ENCODE results near the gene MBOAT2. TPM values are rescaled to one million over a fixed set of nuclear protein-coding genes. Genes with fewer than 3 reads are reported as not detected.

Gene MBOAT2
- total RNA-seq, 6 donors from 2014 or later, result 18.8 to 39.2 (median 24.1) TPM

DNA sequence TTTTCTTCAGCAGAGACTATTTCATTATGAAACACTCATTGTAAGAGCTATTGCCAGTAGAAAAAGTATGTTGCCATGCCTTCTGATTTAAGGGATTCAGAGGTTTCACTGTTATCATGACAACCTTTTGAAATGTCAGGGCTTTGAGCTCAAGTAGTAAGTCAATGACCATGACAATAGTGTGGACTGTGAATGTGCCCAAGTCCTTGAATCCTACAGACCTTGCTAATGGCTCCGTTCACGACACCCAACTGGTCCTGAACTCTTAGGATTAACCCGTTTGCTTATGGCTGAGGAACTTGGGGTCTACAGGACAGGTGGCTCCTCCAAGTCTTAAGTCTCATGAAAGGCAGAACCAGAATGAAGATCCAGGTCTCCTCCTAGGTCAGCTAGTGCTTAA lies 148.5 kb downstream of the MBOAT2 start:
- whole genome bisulfite sequencing, 2 donors, result 93% methylated on average over 3 of the region's 3 CpGs
- Histone ChIP-seq H3K4me3 (no peak overlapping the region), H3K27ac (no peak overlapping the region), H3K9me3 (no peaks in the 10 kb centered on the region), H3K27me3 (no peaks in the 10 kb centered on the region), H3K4me1 (no peaks in the 10 kb centered on the region), H3K36me3 (peaks cover 0 to 11% (median 0%) of the 10 kb centered on the region in 4 donors)
- no peak for TF ChIP-seq EP300 (IDR thresholded peaks at IDR 0.05)
- TF ChIP-seq POLR2A (IDR thresholded peaks at IDR 0.05), result no peak
- TF ChIP-seq, protein P1, sequence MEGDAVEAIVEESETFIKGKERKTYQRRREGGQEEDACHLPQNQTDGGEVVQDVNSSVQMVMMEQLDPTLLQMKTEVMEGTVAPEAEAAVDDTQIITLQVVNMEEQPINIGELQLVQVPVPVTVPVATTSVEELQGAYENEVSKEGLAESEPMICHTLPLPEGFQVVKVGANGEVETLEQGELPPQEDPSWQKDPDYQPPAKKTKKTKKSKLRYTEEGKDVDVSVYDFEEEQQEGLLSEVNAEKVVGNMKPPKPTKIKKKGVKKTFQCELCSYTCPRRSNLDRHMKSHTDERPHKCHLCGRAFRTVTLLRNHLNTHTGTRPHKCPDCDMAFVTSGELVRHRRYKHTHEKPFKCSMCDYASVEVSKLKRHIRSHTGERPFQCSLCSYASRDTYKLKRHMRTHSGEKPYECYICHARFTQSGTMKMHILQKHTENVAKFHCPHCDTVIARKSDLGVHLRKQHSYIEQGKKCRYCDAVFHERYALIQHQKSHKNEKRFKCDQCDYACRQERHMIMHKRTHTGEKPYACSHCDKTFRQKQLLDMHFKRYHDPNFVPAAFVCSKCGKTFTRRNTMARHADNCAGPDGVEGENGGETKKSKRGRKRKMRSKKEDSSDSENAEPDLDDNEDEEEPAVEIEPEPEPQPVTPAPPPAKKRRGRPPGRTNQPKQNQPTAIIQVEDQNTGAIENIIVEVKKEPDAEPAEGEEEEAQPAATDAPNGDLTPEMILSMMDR (IDR thresholded peaks at IDR 0.05), result no peak
- no peak for TF ChIP-seq POLR2AphosphoS5 (IDR thresholded peaks at IDR 0.05)
- DNase-seq, result no peak
- ATAC-seq (ENCODE audit: low FRiP score in 2 of 2), result no peak

DNA sequence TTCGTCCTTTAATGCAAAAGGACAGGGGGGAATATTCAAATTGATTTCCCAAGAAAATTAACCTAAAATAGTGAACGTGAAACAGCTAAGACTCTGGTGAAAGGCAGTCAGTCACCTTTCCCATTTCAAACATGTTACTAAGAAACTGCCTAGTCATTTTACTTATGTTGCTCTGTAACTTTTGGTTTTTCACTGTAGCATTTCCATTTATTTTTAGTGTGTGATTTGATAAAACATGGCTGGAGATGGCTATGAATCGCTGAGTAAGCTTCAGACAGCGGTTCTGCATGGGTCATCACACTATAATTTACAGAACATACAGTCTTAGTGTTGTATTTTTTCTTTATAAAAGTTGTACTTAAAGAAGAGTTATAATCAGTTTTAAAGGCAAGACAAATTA lies 150.1 kb downstream of the MBOAT2 start:
- Histone ChIP-seq H3K36me3 (peaks cover 0 to 8% (median 0%) of the 10 kb centered on the region in 4 donors), H3K27me3 (no peaks in the 10 kb centered on the region), H3K4me3 (no peak overlapping the region), H3K9me3 (no peaks in the 10 kb centered on the region), H3K27ac (no peak overlapping the region), H3K4me1 (no peaks in the 10 kb centered on the region)
- DNase-seq, result no peak
- 90 to 93% methylated on average over 4 of the region's 4 CpGs for WGBS, 2 donors
- TF ChIP-seq, protein P1 (IDR thresholded peaks at IDR 0.05), result no peak
- TF ChIP-seq POLR2A (IDR thresholded peaks at IDR 0.05), result no peak
- TF ChIP-seq EP300 (IDR thresholded peaks at IDR 0.05), result no peak
- TF ChIP-seq POLR2AphosphoS5 (IDR thresholded peaks at IDR 0.05), result no peak
- no peak for ATAC-seq (ENCODE audit: low FRiP score in 2 of 2)

DNA sequence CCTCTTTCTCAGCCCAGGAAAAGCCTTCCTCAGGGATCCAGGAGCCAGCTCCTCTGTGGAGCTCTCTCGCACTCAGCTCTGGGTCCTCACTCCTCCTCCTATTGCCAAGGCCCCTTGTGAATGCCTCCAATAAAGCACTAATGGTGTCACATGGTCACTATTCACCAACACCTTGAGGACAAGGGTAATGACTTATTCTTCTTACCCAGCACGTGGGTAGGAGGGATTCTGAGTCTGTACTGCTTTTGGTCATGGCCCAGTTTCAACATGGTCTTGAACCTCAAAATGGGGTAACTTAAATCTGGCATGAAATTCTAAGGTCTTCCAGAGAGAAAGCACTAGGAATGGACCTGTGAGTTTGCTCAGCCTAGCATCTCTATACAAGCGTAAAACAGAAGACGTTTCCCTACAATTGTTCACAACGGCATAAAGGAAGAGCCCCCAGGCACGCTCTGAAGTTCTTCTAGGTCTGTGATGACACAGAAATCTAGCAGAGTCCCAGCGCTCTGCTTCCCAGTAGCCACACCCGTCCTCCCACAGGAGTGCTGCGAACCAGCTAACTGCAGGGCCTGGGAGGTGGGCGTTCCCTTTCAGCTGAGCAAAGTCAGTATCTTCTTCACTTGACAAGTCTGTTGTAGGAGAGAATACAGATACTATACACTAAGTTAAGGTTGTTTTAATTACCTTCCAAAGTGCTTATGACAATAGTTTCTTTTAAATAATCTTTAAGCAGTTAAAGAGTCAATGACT lies 151.5 kb downstream of the MBOAT2 start:
- Histone ChIP-seq H3K36me3 (no peaks in the 10 kb centered on the region), H3K9me3 (no peaks in the 10 kb centered on the region), H3K4me1 (no peaks in the 10 kb centered on the region), H3K27me3 (no peaks in the 10 kb centered on the region), H3K27ac (no peak overlapping the region), H3K4me3 (no peak overlapping the region)
- TF ChIP-seq POLR2A (IDR thresholded peaks at IDR 0.05), result no peak
- no peak for TF ChIP-seq POLR2AphosphoS5 (IDR thresholded peaks at IDR 0.05)
- TF ChIP-seq, protein P1 (IDR thresholded peaks at IDR 0.05), result no peak
- TF ChIP-seq EP300 (IDR thresholded peaks at IDR 0.05), result no peak
- ATAC-seq (ENCODE audit: low FRiP score in 2 of 2) (peak in 1 of 2 donors; percentile 84), DNase-seq (no peak)
- 83 to 85% methylated on average over 9 to 10 of the region's 10 CpGs for WGBS, 2 donors

DNA sequence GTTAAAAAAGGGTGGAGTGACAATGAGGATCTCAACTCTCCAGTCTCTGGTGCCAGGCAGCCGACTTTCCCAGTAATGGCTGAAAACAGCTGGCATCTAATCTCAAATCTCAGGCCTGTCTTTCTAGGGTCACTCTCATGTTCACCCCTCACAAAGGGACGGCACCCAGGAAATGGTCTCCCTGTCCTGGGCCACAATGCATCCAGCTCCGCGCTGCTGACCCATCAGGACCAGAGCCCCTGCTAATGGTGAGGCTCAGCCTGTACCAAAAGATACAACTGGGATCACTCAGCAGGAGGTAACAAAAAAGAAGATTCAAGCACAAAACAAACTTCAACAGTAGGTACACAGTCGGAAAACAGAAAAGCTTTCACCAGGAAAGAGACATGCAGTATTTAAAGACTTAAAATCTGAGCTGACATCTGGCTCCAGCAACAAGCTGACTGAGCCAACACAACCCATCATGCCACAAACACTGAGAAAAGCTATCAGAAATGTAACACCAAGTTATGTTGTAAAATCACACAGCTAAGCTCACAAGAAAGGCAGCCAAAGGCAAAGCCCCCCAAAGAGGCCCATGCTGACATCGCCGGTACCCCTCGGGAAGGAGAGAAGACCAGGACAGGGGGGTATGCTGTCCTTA lies 152.5 kb downstream of the MBOAT2 start:
- TF ChIP-seq, protein P1 (IDR thresholded peaks at IDR 0.05), result no peak
- TF ChIP-seq POLR2AphosphoS5 (IDR thresholded peaks at IDR 0.05), result no peak
- no peak for TF ChIP-seq POLR2A (IDR thresholded peaks at IDR 0.05)
- no peak for TF ChIP-seq EP300 (IDR thresholded peaks at IDR 0.05)
- DNase-seq (no peak), ATAC-seq (ENCODE audit: low FRiP score in 2 of 2) (no peak)
- WGBS, 2 donors, result 90 to 93% methylated on average over 8 of the region's 8 CpGs
- H3K27me3 ChIP-seq, result no peaks in the 10 kb centered on the region
- H3K4me1 ChIP-seq, result no peaks in the 10 kb centered on the region
- H3K27ac ChIP-seq, result no peak overlapping the region
- no peaks in the 10 kb centered on the region for H3K9me3 ChIP-seq
- no peaks in the 10 kb centered on the region for H3K36me3 ChIP-seq
- H3K4me3 ChIP-seq, result no peak overlapping the region
